Trophoblast cell (in vitro differentiated cells and primary cell): ENCODE data around the gene INSYN2B.

Experiments used
- DNase-seq, 2 donors: peaks; one replicate each; pipeline ENCODE4 v3.0.0-alpha.2; 2016
- H2AFZ ChIP-seq: 2 replicates; pipeline ENCODE4 v1.6.1; 2013; ENCODE audit warnings: low read length, moderate library complexity, mild to moderate bottlenecking; ENCODE audit not compliant: insufficient read depth, poor library complexity
- H2AK5ac ChIP-seq: 2 replicates; pipeline ENCODE4 v1.6.1; 2013; ENCODE audit warnings: mild to moderate bottlenecking, low read length
- H2BK120ac ChIP-seq: 2 replicates; pipeline ENCODE4 v1.6.1; 2013; ENCODE audit warnings: low read length, mild to moderate bottlenecking, moderate library complexity; ENCODE audit not compliant: insufficient read depth, poor library complexity
- H2BK12ac ChIP-seq: 2 replicates; pipeline ENCODE4 v1.6.1; 2013; ENCODE audit warnings: mild to moderate bottlenecking, low read length, moderate library complexity
- H2BK5ac ChIP-seq: 2 replicates; pipeline ENCODE4 v1.6.1; 2013; ENCODE audit warnings: low read length, low read depth, moderate library complexity, mild to moderate bottlenecking; ENCODE audit not compliant: poor library complexity
- H3K14ac ChIP-seq: 2 replicates; pipeline ENCODE4 v1.6.1; 2013; ENCODE audit warnings: mild to moderate bottlenecking, low read length
- H3K18ac ChIP-seq: 2 replicates; pipeline ENCODE4 v1.6.1; 2013; ENCODE audit warnings: mild to moderate bottlenecking, low read length
- H3K23ac ChIP-seq: 2 replicates; pipeline ENCODE4 v1.6.1; 2013; ENCODE audit warnings: low read length
- H3K27ac ChIP-seq: 2 replicates; pipeline ENCODE4 v1.5.1; 2013; ENCODE audit warnings: low read depth, mild to moderate bottlenecking, inconsistent platforms, low read length, moderate library complexity
- H3K27me3 ChIP-seq: 2 replicates; pipeline ENCODE4 v1.6.1; 2013; ENCODE audit warnings: inconsistent platforms, mild to moderate bottlenecking, low read length, moderate library complexity; ENCODE audit not compliant: insufficient read depth
- H3K36me3 ChIP-seq, 2 experiments: 1 replicate in 1 of 2; 2 replicates in 1 of 2; pipeline ENCODE4 v1.6.1; 2013; ENCODE audit warnings: low read length in 2 of 2, mild to moderate bottlenecking in 2 of 2, moderate library complexity in 1 of 2; ENCODE audit not compliant: insufficient read depth in 2 of 2, control insufficient read depth in 1 of 2
- H3K4ac ChIP-seq: 2 replicates; pipeline ENCODE4 v1.6.1; 2013; ENCODE audit warnings: low read depth, mild to moderate bottlenecking, low read length, moderate library complexity
- H3K4me1 ChIP-seq, 2 experiments: 1 replicate in 1 of 2; 2 replicates in 1 of 2; pipeline ENCODE4 v1.6.1; 2013; ENCODE audit warnings: low read length in 2 of 2, mild to moderate bottlenecking in 2 of 2, moderate library complexity in 1 of 2; ENCODE audit not compliant: insufficient read depth in 2 of 2, control insufficient read depth in 1 of 2
- H3K4me2 ChIP-seq: 2 replicates; pipeline ENCODE4 v1.6.1; 2013; ENCODE audit warnings: inconsistent platforms, mild to moderate bottlenecking, low read length, moderate library complexity
- H3K4me3 ChIP-seq: 2 replicates; pipeline ENCODE4 v1.5.1; 2013; ENCODE audit warnings: mild to moderate bottlenecking, low read depth, low read length, inconsistent platforms
- H3K79me1 ChIP-seq: one replicate; pipeline ENCODE4 v1.6.1; 2013; ENCODE audit warnings: low read length
- H3K79me2 ChIP-seq: 2 replicates; pipeline ENCODE4 v1.6.1; 2013; ENCODE audit warnings: low read length, mild to moderate bottlenecking; ENCODE audit not compliant: control insufficient read depth, insufficient read depth, poor library complexity
- H3K9ac ChIP-seq: 2 replicates; pipeline ENCODE4 v1.6.1; 2013; ENCODE audit warnings: mild to moderate bottlenecking, low read length
- H3K9me3 ChIP-seq: 2 replicates; pipeline ENCODE4 v1.6.1; 2013; ENCODE audit warnings: low read depth, mild to moderate bottlenecking, control low read depth, inconsistent platforms, low read length; ENCODE audit not compliant: insufficient read depth
- H4K12ac ChIP-seq: 2 replicates; pipeline ENCODE4 v1.6.1; 2013; ENCODE audit warnings: low read depth, mild to moderate bottlenecking, low read length, moderate library complexity
- H4K8ac ChIP-seq: 2 replicates; pipeline ENCODE4 v1.6.1; 2013; ENCODE audit warnings: low read depth, mild to moderate bottlenecking, low read length, moderate library complexity
- H4K91ac ChIP-seq: one replicate; pipeline ENCODE4 v1.6.1; 2013; ENCODE audit warnings: low read depth, mild to moderate bottlenecking, low read length, moderate library complexity
- WGBS: extraction: QIAGEN DNeasy Blood & Tissue Kit; methylation state at CpG from one replicate; pipeline ENCODE4 v1.1.7; 2013; ENCODE audit warnings: missing lambda C conversion rate; ENCODE audit not compliant: insufficient read length, insufficient coverage; ENCODE audit errors: extremely low coverage; 5-methylcytosine and 5-hydroxymethylcytosine counted together

The INSYN2B gene

DNA sequence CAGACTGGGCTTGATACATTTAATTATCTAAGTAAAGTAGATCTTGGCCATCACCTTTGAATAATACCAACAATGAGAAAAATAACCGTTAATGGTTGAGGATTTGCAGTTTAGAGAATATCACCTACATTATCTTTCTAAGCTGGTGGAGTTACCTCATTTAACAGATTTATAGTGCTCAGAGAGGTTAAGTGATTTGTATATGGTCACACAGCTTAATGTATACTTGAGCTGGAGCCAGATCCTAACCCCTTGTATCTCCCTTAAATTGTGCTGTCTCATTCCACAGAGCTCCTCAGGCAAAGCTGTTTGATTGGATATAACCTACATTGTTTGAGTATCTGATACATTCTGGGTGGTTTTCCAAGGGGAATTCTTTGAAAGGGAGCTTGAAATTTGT, 57.8 kb downstream of the INSYN2B start:
- H3K4me3 ChIP-seq, result no peak overlapping the region
- no peak overlapping the region for H2BK5ac ChIP-seq
- no peaks in the 10 kb centered on the region for H3K27me3 ChIP-seq
- H3K4me2 ChIP-seq, result no peak overlapping the region
- no peak overlapping the region for H4K8ac ChIP-seq
- H3K27ac ChIP-seq, result no peak overlapping the region
- no peaks in the 10 kb centered on the region for H3K4me1 ChIP-seq
- no peak overlapping the region for H4K91ac ChIP-seq
- H3K4ac ChIP-seq, result no peak overlapping the region
- no CpG with 5 or more reads among the region's 1 CpG for WGBS
- H3K23ac ChIP-seq, result no peak overlapping the region
- no peak overlapping the region for H2AFZ ChIP-seq
- no peak overlapping the region for H3K14ac ChIP-seq
- DNase-seq, result no peak
- H3K9ac ChIP-seq, result no peak overlapping the region
- no peak overlapping the region for H2BK120ac ChIP-seq
- H3K18ac ChIP-seq, result no peak overlapping the region
- no peak overlapping the region for H2BK12ac ChIP-seq
- H2AK5ac ChIP-seq, result no peak overlapping the region
- no peaks in the 10 kb centered on the region for H3K36me3 ChIP-seq
- no peaks in the 10 kb centered on the region for H3K79me2 ChIP-seq
- H4K12ac ChIP-seq, result no peak overlapping the region
- no peaks in the 10 kb centered on the region for H3K9me3 ChIP-seq
- no peaks in the 10 kb centered on the region for H3K79me1 ChIP-seq

DNA sequence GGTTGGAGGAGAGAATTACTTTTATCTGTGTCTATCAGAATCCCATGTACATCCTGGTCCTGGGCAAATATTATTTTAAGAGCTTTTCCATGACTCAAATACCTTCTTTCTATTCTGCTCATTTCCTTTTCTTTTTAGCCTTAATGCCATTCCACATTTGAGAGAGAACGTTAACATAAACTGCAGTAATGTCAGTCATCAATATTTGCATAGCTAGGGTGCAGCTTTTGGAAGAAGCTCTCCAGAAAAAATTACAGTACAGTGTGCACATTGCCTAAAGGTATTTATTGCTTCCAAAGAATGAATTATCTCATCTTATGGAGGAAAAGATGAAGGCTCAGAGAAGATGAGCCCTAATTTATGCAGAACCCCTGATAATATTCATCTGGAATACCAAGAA, 58.3 kb downstream of the INSYN2B start:
- Histone ChIP-seq H3K9me3 (no peaks in the 10 kb centered on the region), H3K14ac (no peak overlapping the region), H2AK5ac (no peak overlapping the region), H3K4me3 (no peak overlapping the region), H3K79me1 (no peaks in the 10 kb centered on the region), H3K4ac (no peak overlapping the region), H3K23ac (no peak overlapping the region), H2BK120ac (no peak overlapping the region), H3K27ac (no peak overlapping the region), H3K4me2 (no peak overlapping the region), H3K79me2 (no peaks in the 10 kb centered on the region), H2AFZ (no peak overlapping the region), H3K18ac (no peak overlapping the region), H4K8ac (no peak overlapping the region), H2BK12ac (no peak overlapping the region), H2BK5ac (no peak overlapping the region), H4K12ac (no peak overlapping the region), H4K91ac (no peak overlapping the region), H3K36me3 (no peaks in the 10 kb centered on the region), H3K4me1 (no peaks in the 10 kb centered on the region), H3K9ac (no peak overlapping the region), H3K27me3 (no peaks in the 10 kb centered on the region)
- no peak for DNase-seq
- WGBS, result no CpG with 5 or more reads among the region's 1 CpG

- Histone ChIP-seq H2BK5ac (no peak overlapping the region), H3K4ac (no peak overlapping the region), H2AFZ (no peak overlapping the region), H3K27me3 (no peaks in the 10 kb centered on the region), H3K27ac (no peak overlapping the region), H3K9me3 (no peaks in the 10 kb centered on the region), H3K18ac (no peak overlapping the region), H3K9ac (no peak overlapping the region), H3K23ac (no peak overlapping the region), H3K4me1 (no peaks in the 10 kb centered on the region), H3K79me1 (no peaks in the 10 kb centered on the region), H4K12ac (no peak overlapping the region), H4K91ac (no peak overlapping the region), H4K8ac (no peak overlapping the region), H3K4me3 (no peak overlapping the region), H3K36me3 (no peaks in the 10 kb centered on the region), H2BK12ac (no peak overlapping the region), H3K79me2 (no peaks in the 10 kb centered on the region), H2AK5ac (no peak overlapping the region), H3K14ac (no peak overlapping the region), H3K4me2 (no peak overlapping the region), H2BK120ac (no peak overlapping the region)
- no CpG with 5 or more reads among the region's 3 CpGs for WGBS
- DNase-seq, result no peak
Observed at GRCh38 chr5:169921384-169921783, 58.9 kb downstream of the INSYN2B start.

- no peak for DNase-seq
- Histone ChIP-seq H4K91ac (no peak overlapping the region), H3K79me1 (no peaks in the 10 kb centered on the region), H3K4ac (no peak overlapping the region), H3K4me2 (no peak overlapping the region), H3K27me3 (no peaks in the 10 kb centered on the region), H2AFZ (no peak overlapping the region), H3K18ac (no peak overlapping the region), H3K4me1 (no peaks in the 10 kb centered on the region), H3K9me3 (no peaks in the 10 kb centered on the region), H3K9ac (no peak overlapping the region), H3K4me3 (no peak overlapping the region), H2BK120ac (no peak overlapping the region), H2BK5ac (no peak overlapping the region), H2AK5ac (no peak overlapping the region), H3K14ac (no peak overlapping the region), H4K12ac (no peak overlapping the region), H2BK12ac (no peak overlapping the region), H3K27ac (no peak overlapping the region), H3K79me2 (no peaks in the 10 kb centered on the region), H3K36me3 (no peaks in the 10 kb centered on the region), H3K23ac (no peak overlapping the region), H4K8ac (no peak overlapping the region)
- WGBS, result no CpG with 5 or more reads among the region's 3 CpGs
Observed at GRCh38 chr5:169920474-169920873, 59.8 kb downstream of the INSYN2B start.
